Kidney (tissue), 14 donors: ENCODE results near the gene HCFC1. TPM values are rescaled to one million over a fixed set of nuclear protein-coding genes. Genes with fewer than 3 reads are reported as not detected.

Source experiments
- DNase-seq, 5 donors: peaks; one replicate each; pipeline ENCODE4 v3.0.0-alpha.2; 2013 to 2020
- FAIRE-seq: peaks from 2 replicates; lab custom pipeline; 2012; peaks lifted over from hg19 to GRCh38; lab: Jason Lieb, UNC
- H3K27ac ChIP-seq, 2 donors: one replicate each; pipeline ENCODE4 v1.7.0; 2013; ENCODE audit warnings: low read depth in 2 of 2, low read length in 2 of 2, inconsistent platforms in 1 of 2
- H3K27me3 ChIP-seq: one replicate; pipeline ENCODE4 v1.7.1; 2013; ENCODE audit warnings: low read length, inconsistent platforms; ENCODE audit not compliant: control insufficient read depth, insufficient read depth
- H3K36me3 ChIP-seq, 3 donors: one replicate each; pipeline versions ENCODE4 v1.7.0 to v1.7.1; 2013; ENCODE audit warnings: low read length in 3 of 3, control low read depth in 1 of 3, inconsistent platforms in 1 of 3; ENCODE audit not compliant: insufficient read depth in 3 of 3, control insufficient read depth in 2 of 3
- H3K4me1 ChIP-seq, 3 donors: one replicate each; pipeline versions ENCODE4 v1.7.0 to v1.7.1; 2013; ENCODE audit warnings: low read length in 3 of 3, inconsistent platforms in 1 of 3, low read depth in 1 of 3; ENCODE audit not compliant: control insufficient read depth in 2 of 3, insufficient read depth in 2 of 3
- H3K4me3 ChIP-seq, 3 donors: one replicate each; pipeline versions ENCODE4 v1.7.0 to v1.8.1; 2013; ENCODE audit warnings: low read length in 3 of 3, control low read depth in 1 of 3, inconsistent platforms in 1 of 3
- H3K9ac ChIP-seq, 3 donors: one replicate each; pipeline versions ENCODE4 v1.7.0 to v1.7.1; 2013; ENCODE audit warnings: low read length in 3 of 3, control low read depth in 1 of 3, inconsistent platforms in 1 of 3
- H3K9me3 ChIP-seq, 3 donors: one replicate each; pipeline versions ENCODE4 v1.7.0 to v1.7.1; 2013; ENCODE audit warnings: low read length in 3 of 3, control low read depth in 1 of 3, inconsistent platforms in 1 of 3; ENCODE audit not compliant: control insufficient read depth in 2 of 3, insufficient read depth in 1 of 3
- intact Hi-C: fragments of 100-400 bp; cut with DNase I; formaldehyde crosslinking; loops from one replicate; pipeline ENCODE4 v1.11.1; 2022
- polyA plus RNA-seq: library from polyadenylated mRNA; stranded (reverse); fragments of 350-450 nt; fragmentation: Illumina TruSeq; extraction: RNeasy Lipid Tissue Mini Kit (QIAGEN cat#74804); gene quantifications from one replicate; pipeline ENCODE4 v1.2.3, GENCODE V29; 2014; ENCODE audit warnings: low read depth, low replicate concordance; ENCODE audit not compliant: insufficient read depth
- total RNA-seq: library from RNA; stranded (reverse); fragmentation: NEBNext Ultra II Directional; extraction: Animal tissue kit (Norgen Biotek cat#: 25700); gene quantifications from one replicate; pipeline ENCODE4 v1.2.1, GENCODE V29; 2021
- TF ChIP-seq, protein P1 (sequence below): IDR thresholded peaks from 3 replicates; pipeline ENCODE4 v1.5.1; 2012; ENCODE audit warnings: mild to moderate bottlenecking, moderate library complexity, borderline replicate concordance; ENCODE audit not compliant: insufficient read depth; ENCODE audit errors: extremely low read depth
- donor health status: control.
- donor health status: control.
- donor health status: control.
- donor health status: control.
- donor health status: control.
- donor health status: DM: yes; HTN: yes; CAD: no.
- donor health status: Normal renal cell carcinoma (clear cell type).

HCFC1 gene
- total and polyA plus RNA-seq, 2 donors from 2014 or later: 13.5 to 54.6 TPM

- Histone ChIP-seq H3K27me3 (no peaks in the 10 kb centered on the region), H3K27ac (no peak overlapping the region), H3K4me1 (peaks cover 0 to 34% (median 19%) of the 10 kb centered on the region in 3 donors), H3K9ac (no peak overlapping the region), H3K36me3 (peaks cover 4 to 13% (median 5%) of the 10 kb centered on the region in 3 donors), H3K9me3 (no peaks in the 10 kb centered on the region), H3K4me3 (no peak overlapping the region)
- FAIRE-seq (no peak), DNase-seq (peak in 1 of 5 donors; percentile 71)
- intact Hi-C loops: no loop called here
- TF ChIP-seq, protein P1, sequence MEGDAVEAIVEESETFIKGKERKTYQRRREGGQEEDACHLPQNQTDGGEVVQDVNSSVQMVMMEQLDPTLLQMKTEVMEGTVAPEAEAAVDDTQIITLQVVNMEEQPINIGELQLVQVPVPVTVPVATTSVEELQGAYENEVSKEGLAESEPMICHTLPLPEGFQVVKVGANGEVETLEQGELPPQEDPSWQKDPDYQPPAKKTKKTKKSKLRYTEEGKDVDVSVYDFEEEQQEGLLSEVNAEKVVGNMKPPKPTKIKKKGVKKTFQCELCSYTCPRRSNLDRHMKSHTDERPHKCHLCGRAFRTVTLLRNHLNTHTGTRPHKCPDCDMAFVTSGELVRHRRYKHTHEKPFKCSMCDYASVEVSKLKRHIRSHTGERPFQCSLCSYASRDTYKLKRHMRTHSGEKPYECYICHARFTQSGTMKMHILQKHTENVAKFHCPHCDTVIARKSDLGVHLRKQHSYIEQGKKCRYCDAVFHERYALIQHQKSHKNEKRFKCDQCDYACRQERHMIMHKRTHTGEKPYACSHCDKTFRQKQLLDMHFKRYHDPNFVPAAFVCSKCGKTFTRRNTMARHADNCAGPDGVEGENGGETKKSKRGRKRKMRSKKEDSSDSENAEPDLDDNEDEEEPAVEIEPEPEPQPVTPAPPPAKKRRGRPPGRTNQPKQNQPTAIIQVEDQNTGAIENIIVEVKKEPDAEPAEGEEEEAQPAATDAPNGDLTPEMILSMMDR: no peak
Observed at GRCh38 chrX:153966283-153966688, 5.3 kb downstream of the HCFC1 start.

DNA sequence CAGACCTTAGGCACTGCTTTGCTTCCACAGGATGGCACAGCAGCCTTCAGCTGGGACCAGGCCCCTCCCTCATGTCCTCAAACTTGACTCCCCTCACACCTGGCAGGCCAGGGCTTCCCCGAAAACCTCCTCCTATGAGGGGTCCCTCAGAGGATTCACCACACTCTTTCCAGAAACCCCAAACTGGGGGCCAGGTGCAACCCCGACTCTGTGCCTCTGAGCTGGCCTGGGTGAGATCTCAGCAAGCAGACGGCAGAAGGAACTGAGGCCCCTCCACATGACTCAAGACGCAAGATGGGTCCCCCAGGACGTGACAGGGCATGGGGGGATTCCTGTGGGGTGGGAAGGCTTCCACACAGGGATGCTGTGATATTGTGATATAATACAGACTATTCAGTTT, 6.2 kb downstream of the HCFC1 start:
- Histone ChIP-seq H3K27me3 (no peaks in the 10 kb centered on the region), H3K27ac (no peak overlapping the region)
- intact Hi-C loops: no loop called here

GRCh38 chrX:153964105-153964504, 7.5 kb downstream of the HCFC1 start:
- peaks cover 4 to 22% (median 11%) of the 10 kb centered on the region in 3 donors for H3K36me3 ChIP-seq
- TF ChIP-seq, protein P1: no peak
- DNase-seq: no peak

More for the DNA sequence above, 6.2 kb downstream of the HCFC1 start:
- FAIRE-seq: no peak
- H3K36me3 ChIP-seq: peaks cover 4 to 14% (median 10%) of the 10 kb centered on the region in 3 donors
- no peaks in the 10 kb centered on the region for H3K9me3 ChIP-seq
- peaks cover 0 to 34% (median 19%) of the 10 kb centered on the region in 3 donors for H3K4me1 ChIP-seq
- TF ChIP-seq, protein P1: no peak
- no peak for DNase-seq
- no peak overlapping the region for H3K4me3 ChIP-seq
- H3K9ac ChIP-seq: no peak overlapping the region

DNA sequence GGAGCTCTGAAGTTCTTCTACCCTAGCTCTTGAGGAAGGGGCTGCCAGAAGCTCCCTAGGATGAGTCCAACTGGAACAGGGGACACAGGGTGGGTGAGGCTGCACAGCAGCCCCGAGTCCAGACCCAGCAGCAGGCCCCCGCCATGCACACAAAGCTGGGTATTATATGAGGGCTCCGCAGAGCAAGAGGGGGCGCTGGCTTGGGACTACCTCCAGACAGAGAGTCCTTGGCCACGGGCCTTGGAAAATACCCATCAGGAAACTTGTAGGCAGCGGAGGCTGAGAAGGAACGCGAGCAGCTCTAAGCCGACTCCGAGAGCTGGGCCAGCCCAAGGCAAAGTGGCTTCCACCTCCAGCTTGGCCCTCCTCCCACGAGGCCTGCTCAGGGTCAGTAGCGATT, 8.1 kb downstream of the HCFC1 start:
- Histone ChIP-seq H3K4me1 (peaks cover 0 to 28% (median 15%) of the 10 kb centered on the region in 3 donors), H3K4me3 (no peak overlapping the region), H3K36me3 (peaks cover 4 to 24% (median 14%) of the 10 kb centered on the region in 3 donors), H3K27me3 (no peaks in the 10 kb centered on the region), H3K27ac (no peak overlapping the region), H3K9ac (no peak overlapping the region), H3K9me3 (no peaks in the 10 kb centered on the region)
- intact Hi-C loops: no loop called here
- FAIRE-seq (no peak), DNase-seq (no peak)
- TF ChIP-seq, protein P1: no peak

More at GRCh38 chrX:153964105-153964504, 7.5 kb downstream of the HCFC1 start:
- H3K4me1 ChIP-seq: peaks cover 0 to 30% (median 19%) of the 10 kb centered on the region in 3 donors
- H3K27me3 ChIP-seq: no peaks in the 10 kb centered on the region
- intact Hi-C loops: no loop called here
- no peak for FAIRE-seq
- H3K9me3 ChIP-seq: no peaks in the 10 kb centered on the region
- no peak overlapping the region for H3K9ac ChIP-seq
- H3K4me3 ChIP-seq: no peak overlapping the region
- no peak overlapping the region for H3K27ac ChIP-seq
